Activated CD8-positive, alpha-beta memory T cell treated with anti-CD3 and anti-CD28 coated beads for 4 hours (primary cell): ENCODE results near the gene PPP6C.
A peak's percentile ranks its signal among the peaks of the same experiment; 100 is the strongest.
"Not testable (repeated sequence)": the region's sequence is repeated elsewhere in the genome, so short reads cannot be mapped to it uniquely, and the experiment has no call there.

Experiments used
- DNase-seq, 2 donors: peaks; one replicate each; pipeline ENCODE4 v3.0.0-alpha.2; 2020; ENCODE audit warnings: low read depth in 2 of 2

Gene PPP6C

DNA sequence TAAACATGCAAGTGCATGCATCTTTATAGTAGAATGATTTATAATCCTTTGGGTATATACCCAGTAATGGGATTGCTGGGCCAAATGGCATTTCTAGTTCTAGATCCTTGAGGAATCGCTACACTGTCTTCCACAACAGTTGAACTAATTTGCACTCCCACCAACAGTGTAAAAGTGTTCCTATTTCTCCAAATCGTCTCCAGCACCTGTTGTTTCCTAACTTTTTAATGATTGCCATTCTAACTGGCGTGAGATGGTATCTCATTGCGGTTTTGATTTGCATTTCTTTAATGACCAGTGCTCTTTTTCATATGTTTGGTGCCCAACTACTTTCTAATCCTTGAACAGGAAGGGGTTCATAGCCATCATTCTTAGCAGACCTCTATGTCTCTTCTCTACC lies 7.8 kb downstream of the PPP6C start:
- DNase-seq, result not testable (repeated sequence)

DNA sequence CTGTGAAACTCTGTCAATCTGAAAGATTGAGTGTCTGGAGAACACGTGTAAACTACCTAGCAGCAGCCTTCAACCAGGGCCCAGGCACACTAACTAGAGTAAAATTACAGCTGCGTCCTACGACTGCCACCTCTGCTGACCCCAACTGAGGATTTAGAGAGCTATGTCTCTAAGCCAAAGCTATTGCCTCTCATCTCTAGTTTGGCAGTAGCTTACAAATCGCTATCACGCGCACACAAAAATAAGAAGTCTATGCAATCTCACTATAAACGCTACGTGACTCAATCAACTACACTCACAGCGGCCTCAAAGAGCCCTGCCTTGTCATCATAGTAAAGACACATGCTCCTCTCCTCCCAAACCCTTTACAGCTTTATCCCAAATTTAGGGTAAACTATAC lies 8.7 kb downstream of the PPP6C start:
- no peak for DNase-seq

DNA sequence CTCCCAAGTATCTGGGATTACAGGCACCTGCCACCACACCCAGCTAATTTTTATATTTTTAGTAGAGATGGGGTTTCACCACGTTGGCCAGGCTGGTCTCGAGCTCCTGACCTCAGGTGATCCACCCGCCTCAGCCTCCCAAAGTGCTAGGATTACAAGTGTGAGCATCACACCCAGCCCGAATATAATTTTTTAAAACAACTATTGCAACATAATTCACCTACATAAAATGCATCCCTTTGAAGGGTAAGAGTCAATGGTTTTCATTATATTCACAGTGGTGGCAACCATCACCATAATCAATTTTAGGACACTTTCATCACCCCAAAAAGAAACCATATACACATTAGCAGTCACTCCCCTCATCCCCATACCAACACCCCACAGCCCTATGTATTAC lies 9.8 kb downstream of the PPP6C start:
- DNase-seq, result not testable (repeated sequence)

DNA sequence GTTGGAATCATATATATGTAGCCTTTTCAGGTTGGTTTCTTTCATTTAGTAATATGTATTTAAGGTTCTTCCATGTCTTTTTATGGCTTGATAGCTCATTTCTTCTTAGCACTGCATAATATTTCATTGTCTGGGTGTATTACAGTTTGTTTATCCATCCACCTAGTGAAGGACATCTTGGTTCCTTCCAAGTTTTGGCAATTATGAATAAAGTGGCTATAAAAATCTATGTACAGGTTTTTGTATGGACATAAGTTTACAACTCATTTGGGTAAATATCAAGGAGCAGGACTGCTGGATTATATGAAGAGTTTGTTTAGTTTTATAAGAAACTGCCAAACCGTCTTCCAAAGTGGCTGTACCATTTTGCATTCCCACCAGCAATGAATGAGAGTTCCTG lies 11.7 kb downstream of the PPP6C start:
- no peak for DNase-seq

DNA sequence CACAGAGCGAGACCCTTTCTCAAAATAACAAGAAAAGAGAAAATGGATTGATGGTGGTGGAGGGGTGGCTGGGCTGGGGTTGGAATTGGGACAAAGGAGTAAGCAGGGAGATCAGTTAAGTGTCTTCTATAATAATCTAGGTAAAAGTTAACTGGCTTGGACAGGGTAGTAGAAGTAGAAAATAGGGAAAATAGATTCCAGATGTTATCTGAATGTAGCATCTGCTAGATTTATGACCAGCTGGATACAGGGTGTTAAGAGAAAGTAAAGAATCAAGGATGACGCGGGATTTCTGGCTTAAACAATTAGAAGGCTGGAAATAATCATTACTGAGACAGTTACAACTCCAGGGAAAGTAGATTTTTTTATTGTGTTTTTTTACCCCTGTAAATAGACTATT lies 13.0 kb downstream of the PPP6C start:
- no peak for DNase-seq

DNA sequence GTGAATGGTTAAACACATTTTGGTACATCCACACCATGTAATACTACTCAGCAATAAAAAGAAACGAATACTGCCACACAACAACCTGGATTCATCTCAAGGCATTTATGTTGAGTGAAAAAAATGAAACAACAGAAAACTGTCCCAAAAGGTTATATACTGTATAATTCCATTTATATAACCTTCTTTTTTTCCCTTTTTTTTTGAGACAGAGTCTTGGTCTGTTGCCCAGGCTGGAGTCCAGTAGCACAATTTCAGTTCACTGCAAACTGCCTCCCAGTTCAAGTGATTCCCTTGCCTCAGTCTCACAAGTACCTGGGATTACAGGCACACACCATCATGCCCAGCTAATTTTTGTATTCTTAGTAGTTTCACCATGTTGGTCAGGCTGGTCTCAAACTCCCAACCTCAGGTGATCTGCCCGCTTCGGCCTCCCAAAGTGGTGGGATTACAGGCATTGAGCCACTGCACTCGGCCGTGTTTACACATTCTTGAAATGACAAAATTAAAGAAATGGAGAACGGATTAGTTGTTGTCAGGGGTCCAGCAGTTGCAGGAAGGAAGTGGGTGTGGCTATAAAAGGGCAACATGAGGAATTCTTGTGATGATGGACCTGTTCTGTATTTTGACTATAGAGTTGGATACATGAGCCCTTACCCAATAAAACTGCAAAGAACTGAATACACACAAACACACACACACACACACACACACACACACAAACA lies 17.4 kb downstream of the PPP6C start:
- no peak for DNase-seq

DNA sequence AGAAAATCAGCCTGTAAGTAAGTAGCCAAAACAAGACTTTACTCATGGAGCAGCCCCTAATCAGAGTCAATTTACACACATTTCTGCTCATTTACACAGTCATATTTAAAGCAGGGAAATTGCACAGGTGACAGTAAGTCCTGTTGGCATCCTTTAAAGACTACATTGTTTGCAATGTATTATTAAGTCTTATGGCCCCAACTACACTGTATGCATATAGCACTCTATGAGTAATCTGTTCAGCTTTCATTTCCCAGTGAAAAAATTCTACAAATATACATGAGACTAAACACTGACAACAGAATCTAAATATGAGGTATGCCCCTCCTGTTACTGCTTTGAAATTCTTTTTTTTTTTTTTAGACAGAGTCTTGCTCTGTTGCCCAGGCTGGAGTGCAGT lies 19.7 kb downstream of the PPP6C start:
- no peak for DNase-seq

DNA sequence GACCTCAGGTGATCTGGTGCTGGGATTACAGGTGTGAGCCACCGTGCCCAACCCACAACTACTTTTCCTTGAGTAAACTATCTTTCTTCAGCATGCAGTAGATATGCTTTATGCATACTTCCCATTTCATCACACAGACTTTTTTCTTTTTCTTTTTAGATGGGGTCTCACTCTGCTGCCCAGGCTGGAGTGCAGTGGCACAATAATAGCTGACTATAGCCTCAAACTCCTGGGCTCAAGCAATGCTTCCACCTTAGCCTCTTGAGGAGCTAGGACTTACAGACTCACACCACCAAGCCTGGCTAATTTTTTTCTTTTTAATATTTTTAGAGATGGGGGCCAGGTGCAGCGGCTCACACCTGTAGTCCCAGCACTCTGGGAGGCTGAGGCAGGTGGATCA lies 22.8 kb downstream of the PPP6C start:
- DNase-seq, result no peak

DNA sequence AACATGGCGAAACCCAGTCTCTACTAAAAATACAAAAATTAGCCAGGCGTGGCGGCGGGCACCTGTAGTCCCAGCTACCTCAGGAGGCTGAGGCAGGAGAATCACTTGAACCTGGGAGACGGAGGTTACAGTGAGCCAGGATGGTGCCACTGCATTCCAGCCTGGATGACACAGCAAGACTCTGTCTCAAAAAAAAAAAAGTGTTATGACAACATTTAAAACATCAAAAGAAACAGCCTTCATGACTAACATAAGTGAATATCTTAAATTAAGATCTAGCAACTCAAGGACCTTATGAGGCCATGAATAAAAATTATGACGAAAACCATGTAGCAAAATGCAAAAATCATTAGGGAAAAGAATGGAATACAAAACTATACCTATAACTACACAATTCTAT lies 26.7 kb downstream of the PPP6C start:
- not testable (repeated sequence) for DNase-seq

DNA sequence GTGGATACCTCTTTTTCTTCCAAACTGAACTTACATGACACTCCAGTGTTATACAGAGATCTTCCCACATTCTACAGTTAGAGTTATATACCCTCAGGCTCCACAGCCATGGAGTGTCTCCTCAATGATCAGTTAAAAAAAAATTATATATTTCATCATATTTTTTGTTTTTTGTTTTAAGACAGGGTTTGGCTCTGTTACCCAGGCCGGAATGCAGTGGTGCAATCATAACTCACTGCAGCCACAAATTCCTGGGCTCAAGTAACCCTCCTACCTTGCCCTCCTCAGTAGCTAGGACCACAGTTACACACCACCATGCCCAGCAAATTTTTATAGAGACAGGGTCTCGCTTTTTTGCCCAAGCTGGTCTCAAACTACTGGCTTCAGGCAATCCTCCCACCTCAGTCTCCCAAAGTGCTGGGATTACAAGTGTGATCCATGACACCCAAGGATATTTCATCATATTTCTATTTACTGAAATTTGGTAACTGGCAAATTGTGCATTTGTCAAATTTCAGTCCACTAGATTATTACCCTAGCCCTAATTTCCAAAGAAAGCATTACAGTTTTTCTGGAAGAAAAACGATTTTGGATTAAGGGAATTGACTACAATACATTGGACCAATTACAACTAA lies 28.2 kb downstream of the PPP6C start:
- no peak for DNase-seq

DNA sequence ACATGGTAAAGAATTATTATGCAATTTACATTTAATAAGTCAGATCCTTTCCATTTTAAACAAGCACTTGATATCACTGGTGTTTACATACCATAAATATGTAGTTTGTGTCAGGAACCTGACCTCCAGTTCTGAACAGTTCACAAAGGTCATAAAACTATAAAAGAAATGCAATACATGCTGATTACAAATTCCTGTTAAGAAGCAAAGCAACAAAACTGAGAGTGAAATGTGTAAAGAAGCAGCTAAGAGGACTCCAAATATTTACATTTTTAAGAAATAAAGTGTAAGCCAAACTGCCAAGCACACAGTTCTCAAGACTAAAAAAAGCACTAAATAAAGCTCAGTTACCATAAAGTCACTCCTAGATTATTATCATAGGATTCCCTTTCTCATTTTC lies 28.9 kb downstream of the PPP6C start:
- no peak for DNase-seq

DNA sequence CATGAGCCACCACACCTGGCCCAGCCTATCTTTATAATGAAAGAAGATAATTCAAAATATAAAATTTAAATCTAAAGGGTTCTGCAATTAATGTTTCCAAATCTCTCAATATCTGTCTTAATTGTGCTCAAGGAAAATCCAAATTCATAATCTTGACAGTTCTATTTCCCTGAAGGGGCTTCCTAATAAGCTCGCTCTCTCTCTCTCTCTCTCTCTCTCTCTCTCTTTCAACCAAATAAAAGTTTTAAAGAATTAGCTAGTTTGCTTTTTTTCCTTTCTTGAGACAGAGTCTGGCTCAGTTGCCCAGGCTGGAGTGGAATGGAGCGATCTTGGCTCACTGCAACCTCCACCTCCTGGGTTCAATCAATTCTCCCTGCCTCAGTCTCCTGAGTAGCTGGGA lies 33.1 kb downstream of the PPP6C start:
- no peak for DNase-seq

DNA sequence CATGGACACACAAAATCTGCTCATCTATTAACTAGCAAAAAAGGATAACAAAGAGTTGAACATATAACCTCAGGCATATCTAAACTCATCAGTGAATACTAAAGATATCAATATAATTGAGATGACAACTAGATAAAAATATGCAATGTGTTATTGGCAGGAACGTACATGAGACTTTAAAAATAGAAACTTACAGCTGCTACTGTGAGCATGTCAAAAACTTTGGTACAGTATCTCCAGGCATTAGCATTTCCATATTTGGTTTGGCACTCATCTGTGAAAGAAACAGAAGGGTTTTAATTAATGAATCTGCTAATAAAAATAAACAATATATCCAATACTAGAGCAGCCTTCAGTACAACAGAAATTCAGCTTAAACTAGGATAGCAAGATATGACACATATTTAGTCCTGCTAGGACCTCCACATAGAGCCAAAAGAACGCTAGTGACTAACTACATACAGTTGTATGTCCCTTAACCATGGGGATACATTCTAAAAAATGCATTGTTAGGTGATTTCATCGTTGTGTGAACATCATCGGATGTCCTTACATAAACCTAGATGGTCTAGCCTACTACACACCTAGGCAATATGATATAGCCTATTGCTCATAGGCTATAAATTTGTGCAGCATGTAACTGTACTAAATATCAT lies 35.8 kb downstream of the PPP6C start:
- no peak for DNase-seq

DNA sequence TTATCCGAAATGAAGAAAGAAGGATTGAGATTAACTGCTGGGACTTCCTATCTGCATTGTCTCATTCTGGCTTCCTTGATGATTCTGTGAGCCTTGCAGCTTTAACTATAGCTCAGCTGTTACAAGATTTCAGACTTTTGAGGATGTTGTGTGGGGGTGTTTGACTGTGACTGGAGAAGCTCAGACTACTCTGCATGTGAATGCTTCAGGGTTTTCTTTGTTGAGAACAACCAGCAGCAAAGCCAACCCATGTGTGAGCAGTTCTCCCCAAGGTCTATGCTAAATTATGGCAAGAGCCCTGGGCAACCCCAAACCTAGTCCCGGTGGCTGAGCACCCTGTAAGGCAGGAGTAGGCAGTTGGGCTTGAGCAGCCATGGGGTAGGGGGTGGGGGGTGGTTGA lies 37.9 kb downstream of the PPP6C start:
- DNase-seq, result no peak

DNA sequence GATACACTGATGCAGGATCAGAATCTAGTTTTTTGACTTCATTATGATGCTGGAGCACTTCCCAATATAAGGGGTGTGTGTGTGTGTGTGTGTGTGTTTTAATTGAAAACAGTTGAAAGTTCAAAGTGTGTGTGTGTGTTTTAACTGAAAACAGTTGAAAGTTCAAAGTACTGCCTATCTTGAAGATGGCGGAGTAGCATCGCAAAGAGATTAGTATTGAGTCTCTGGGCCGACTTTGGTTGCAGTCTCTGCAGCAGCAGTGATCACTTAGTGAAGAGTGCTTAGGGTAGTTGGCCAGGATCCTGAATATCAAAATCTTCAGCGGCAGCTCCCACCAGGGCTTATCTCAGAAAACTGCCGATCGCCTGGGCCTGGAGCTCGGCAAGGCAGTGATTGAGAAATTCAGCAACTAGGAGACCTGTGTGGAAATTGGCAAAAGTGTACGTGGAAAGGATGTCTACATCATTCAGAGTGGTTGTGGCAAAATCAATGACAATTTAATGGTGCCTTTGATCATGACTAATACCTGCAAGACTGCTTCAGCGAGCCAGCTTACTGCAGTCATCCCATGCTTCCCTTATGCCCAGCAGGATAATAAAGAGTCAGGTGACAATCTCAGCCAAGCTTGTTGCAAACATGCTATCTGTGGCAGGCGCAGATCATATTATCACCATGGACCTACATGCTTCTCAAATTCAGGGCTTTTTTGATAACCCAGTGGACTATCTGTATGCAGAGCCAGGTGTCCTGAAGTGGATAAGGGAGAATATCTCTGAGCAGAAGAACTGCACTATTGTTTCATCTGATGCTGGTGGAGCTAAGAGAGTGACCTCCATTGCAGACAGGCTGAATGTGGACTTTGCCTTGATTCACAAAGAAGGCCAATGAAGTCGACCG lies 39.0 kb downstream of the PPP6C start:
- no peak for DNase-seq

DNA sequence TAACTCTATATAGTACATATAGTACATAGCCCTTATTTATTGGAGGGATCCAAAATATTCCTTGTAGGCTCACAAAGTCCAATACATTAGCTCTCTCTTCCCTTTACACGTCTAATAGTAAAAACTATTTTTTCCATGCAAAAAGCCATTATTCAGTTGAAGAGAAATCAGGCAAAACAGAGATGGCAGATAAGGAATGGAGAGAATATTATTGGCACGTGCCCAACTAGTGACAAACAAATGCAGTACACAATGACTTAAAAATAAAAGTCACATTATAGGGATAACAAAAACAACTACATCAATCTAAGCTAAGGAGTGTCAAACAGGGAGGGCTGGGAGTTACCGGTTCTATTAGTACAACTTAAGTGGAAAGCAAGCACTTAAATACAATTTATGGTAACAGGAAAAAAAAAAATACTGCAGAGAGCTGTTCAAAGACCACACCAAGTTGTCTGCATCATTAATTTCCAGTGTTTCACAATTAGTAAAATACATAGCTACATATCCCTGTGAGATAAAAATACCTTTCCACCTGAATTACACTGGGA lies 42.1 kb downstream of the PPP6C start:
- DNase-seq, result no peak

DNA sequence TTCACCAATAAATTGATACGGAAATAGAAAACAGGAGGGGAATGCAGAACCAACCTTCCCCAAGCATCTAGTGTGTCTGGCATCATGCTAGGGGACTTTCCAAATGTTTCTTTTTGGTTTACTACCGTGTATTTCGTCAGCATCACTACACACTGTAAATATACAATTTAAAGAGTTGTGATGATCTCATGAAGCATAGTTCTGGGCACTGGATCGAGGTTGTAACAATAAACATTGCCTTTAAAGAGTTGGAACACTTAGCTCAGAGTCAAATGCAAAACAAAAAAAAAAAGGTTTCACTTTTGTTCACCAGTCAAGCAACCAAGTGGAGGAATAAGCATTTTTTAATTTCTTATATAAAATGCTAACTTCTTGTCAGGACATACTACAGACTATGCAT lies 43.4 kb downstream of the PPP6C start:
- no peak for DNase-seq

DNA sequence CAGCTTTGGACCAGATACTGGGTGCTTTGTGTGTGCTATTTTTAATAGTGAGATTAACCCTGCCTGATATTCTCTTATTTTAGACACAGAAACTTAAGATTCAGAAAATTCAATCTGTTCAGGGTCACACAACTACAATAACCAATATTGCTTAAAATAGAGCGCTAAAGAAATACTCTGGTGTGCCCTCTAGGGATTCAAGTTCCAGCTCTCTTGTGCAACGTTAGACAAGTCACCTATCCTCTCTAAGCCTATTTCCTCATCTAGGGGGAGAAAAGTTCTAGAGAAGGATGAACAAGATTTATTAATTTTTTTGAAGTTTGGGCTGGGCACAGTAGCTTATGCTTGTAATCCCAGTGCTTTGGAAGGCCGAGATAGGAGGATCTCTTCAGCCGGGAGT lies 44.2 kb downstream of the PPP6C start:
- DNase-seq, result no peak

DNA sequence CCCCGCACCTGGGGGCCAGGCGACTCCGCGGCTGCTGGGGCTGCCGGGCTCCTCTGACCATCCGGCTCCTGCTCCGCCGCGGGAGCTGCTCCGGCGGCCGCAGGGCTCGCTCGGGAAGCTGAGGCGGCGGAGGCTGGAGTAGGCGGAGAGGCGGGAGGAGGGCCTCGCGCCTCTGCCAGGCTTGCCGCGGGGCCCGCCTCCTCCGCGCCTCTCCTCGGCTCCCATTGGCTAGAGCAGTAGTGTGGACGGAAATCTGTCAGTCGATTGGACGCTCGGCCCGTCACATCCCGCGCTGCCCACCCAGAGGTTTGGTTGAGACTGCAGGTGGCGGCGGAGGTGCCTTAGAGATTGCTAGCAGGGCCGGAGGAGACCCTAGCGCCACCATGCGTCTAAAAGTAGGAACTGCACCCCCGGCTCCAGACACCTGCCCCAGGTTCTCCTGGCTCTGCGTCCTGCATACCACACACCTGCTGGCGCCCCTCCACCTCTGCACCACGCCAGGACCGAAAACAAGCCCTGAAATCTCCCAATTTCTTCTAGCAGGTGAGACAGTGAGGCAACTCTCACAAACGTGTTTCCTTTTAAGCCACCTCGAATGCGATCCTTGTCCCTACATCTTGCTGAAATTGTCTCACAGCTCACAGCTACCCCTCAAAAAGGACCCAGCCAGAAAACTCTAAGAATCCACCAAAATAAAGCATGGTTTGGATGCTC lies 46.1 kb downstream of the PPP6C start, which contains the start of gene SCAI:
SCAI (minus strand) TSS at position 152 of the 714 bp plus-strand sequence; CDS start at position 61, 91 bp downstream.
- DNase-seq, result peak; percentile 97 to 98

DNA sequence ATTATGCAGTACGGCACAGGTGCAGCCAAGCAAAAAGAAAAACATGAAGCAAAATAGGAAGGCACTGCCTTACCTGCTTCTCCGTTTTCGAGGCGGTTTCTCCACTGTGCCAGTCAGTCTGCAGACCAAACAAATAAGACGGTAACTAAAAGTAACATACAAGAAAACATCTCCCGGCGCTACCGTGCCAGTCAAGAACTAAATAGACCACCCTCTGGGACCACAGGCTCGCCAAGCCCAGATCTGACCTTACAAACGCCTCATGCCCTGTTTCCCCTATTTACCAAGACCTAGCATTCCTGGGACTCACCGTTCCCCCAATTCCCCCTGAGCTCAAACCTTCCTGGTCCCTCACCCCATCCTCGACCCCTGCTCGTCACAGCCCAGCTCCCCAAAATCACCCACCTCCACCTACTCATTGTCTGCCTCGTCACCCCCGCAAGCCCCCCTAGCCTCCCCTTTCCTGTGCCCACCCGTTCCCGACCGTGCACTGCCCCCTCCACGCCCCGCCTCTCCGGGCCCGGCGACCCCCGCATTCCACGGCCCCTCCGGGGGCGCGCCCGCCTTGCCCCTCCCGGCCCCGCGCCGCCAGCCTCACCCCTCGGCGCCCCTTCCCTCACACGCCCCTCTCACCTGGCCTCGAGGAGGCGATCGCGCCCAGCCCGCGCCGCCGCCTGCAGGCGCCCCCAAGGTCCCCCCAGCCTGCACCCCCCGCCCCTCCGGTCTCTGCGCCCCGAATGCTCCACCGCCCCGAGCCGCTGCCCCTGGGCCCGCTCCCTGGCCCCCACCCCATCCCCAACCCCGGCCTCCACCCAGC lies 46.8 kb downstream of the PPP6C start:
- DNase-seq, result no peak
